Activated T-helper 9 cell treated with anti-CD3 and anti-CD28 coated beads, Interleukin-2, amount 50 U/mL, for 16 hours (primary cell): Measurements from ENCODE around the gene ZNF543.
A peak's percentile ranks its signal among the peaks of the same experiment; 100 is the strongest.
"Not testable (repeated sequence)": the region's sequence is repeated elsewhere in the genome, so short reads cannot be mapped to it uniquely, and the experiment has no call there.

Experiments used
- DNase-seq: peaks from one replicate; pipeline ENCODE4 v3.0.0-alpha.2; 2020; ENCODE audit warnings: low read depth

ZNF543 gene

DNA sequence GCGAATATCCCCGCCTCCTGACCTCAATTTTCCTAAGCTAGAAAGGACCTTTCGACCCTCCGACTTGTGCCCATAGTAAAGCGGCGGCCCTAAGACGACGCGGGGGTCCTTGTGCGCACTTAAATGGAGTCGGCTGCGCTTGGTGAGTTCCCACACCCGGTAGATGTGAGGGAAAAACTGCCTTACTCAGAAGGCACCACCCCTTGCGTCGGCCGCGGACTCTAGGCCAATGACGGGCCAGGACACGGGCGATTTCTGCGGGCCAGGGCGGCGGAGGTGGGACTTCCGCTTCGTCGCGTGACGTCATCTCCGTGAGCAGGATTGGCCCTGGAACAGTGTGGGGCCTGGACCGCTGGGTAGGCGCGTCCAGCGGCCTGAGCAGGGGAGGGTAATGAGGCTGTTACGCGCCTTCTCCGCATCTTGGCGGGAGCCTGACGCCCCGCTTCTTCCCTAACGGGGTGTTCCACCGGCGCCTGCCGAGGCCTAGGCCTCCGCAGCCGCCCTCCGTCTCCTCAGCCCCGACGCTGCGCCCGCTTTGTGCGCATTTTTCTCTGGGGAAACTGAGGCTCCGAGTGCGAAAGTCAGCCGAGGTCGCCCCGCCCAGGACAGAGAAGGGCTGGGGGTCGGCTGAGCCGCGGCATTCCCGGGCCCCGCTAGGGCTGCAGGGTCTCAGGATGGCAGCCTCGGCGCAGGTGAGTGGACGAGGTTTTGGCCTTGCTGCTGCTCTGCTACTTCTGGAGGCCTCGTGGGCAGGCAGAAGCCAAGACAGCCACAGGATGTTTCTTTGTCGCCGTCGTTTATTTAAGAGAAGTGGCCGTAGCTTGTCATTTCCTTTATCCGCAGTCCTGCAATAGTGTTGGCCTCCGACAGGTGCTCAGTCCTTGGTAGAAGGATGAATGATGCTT lies at the start of gene ZNF543:
Gene ZNF543, plus strand, starts transcription at position 293 of the 905 bp plus-strand sequence. Its CDS starts 382 bp downstream, at position 675.
- peak; percentile 84 for DNase-seq

DNA sequence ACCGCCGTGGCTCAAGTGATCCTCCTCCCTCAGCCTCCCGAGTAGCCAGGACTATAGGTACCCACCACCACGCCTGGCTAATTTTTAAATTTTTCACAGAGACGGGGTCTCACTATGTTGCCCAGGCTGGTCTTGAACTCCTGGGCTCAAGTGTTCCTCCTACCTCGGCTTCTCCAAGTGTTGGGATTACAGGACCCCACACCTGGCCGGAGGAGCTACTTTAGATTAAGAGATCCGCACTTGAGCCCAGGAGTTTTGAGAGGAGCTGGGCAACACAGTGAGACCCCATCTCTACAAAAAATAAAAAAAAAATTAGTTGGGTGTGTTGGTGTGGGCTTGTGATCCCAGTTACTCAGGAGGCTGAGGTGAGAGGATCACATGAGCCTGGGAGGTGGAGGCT lies 49.0 kb upstream of the ZNF543 start:
- DNase-seq: no peak

DNA sequence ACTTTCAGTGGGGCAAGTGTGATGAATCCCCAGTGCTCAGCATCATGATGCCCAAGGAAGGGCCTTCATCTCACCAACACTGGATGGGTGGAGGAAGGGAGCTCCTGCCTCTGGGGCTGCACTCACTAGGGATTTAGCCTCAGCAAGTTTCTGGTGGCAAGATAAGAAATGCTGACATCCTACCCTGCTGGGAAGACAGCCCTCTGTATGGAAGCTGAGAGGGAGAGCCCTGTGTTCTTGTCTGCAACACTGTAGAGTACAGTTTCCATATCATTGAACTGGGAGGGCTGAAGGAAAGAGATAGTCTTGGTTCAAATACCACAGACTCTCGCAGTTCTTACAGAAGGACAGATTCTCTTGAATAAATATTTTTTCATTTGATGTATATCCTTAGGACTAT lies 47.3 kb upstream of the ZNF543 start:
- no peak for DNase-seq

DNA sequence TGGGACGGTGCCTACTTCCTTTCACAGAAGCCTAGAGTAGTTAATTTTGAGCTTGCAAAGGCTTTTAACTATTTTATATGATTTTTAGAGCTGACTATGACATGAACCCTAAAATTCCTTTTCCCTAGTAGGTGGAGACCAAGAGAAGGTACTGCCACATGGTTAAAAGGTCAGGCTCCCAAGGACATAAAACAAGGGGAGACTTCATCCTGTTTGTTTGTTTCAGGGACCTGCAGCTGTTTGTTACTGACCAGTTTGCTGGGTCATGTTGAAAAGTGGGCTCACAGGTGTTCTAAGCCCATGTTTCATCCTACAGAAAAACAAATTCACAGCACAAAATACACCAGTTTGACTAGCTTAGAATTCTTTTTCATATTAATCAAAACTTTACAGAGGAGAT lies 43.8 kb upstream of the ZNF543 start:
- DNase-seq: no peak

DNA sequence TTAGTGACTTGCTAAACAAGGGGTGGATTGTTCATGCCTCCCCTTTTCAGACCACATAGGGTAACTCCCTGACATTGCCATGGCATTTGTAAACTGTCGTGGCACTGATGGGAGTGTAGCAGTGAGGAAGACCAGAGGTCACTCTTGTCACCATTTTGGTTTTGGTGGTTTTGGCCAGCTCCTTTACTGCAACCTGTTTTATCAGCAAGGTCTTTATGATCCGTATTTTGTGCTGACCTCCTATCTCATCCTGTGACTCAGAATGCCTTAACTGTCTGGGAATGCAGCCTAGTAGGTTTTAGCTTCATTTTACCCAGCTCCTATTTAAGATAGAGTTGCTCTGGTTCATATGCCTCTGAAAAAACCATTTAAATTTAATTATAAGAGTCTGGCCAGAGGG lies 41.8 kb upstream of the ZNF543 start:
- not testable (repeated sequence) for DNase-seq

DNA sequence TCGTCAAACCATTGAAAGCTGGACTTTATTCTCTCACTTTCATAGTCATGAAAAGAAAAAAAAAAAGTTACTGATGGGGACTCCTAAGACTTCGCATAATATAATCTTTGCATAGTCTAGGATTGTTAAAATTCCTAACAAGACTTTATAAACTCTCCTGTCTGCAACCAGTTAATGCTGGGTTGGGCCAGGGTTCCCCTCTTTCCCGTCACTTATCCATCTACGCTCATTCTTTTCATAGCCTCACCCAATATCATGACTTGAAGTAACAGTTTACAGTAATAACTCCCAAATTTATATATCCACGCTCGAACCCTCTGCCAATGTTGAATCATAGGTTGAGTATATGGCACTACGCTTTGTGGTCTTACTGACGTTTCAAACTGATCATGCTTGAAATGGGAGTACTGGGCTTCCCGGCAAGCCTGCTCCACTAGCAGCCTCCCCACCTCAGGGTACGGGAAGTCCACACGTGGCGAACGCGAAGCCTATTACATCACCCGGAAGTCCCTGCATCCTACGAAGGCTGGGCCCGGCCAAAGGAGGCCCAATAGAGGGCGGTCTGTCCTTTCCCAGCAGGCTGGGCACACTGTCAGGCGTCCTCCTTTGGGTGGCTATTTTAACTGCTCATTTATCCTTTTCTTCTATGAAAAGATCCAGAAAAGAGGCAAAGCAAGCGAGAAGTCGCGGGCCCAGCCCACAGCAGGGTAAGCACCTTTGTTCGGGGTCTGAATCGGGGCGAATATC lies 40.7 kb upstream of the ZNF543 start:
- peak; percentile 72 for DNase-seq

DNA sequence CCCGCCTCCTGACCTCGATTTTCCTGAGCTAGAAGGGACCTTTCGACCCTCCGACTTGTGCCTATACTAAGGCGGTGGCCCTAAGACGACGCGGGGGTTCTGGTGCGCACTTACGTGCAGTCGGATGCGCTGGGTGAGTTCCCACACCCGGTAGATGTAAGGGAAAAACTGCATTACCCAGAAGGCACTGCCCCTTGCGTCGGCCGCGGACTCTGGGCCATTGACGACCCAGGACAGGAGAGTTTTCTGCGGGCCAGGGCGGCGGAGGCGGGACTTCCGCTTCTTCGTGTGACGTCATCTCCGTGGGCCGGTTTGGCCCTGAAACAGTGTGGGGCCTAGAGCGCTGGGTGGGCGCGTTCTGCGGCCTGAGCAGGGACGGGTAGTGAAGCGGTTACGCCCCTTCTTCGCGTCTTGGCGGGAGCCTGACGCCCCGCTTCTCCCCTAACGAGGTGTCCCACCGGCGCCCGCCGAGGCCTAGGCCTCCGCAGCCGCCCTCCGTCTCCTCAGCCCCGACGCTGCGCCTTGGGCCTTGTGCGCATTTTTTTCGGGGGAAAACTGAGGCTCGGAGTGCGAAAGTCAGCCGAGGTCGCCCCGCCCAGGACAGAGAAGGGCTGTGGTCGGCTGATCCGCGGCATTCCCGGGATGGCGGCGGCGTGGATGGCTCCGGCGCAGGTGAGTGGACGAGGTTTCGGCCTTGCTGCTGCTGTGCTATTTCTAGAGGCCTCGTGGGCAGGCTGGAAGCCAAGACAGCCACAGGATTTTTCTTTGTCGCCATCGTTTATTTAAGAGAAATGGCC lies 39.9 kb upstream of the ZNF543 start, which contains the start of gene ZNF460:
Gene ZNF460, plus strand, starts transcription at position 321 of the 797 bp plus-strand sequence. Its CDS starts 322 bp downstream, at position 643.
- DNase-seq: peak; percentile 95

DNA sequence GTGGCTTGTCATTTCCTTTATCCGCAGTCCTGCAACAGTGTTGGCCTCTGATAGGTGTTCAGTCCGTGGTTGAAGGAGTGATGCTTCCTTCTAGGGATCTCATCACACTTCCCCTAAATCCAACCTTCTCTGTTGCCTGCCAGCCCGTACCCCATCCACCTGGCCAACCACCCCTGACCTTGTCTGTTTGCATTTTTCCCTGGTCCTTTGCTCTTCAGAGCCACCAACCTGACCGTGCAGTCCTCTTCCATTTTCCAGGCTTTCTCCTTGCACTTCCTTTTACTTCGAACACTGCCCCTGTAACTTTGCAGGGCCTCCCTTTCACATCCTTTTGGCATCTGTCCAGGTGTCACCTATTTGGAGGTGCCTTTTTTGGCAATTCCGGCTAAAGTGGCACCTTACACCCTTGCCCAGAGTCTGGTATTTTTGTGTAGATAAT lies 39.3 kb upstream of the ZNF543 start:
- DNase-seq: no peak

DNA sequence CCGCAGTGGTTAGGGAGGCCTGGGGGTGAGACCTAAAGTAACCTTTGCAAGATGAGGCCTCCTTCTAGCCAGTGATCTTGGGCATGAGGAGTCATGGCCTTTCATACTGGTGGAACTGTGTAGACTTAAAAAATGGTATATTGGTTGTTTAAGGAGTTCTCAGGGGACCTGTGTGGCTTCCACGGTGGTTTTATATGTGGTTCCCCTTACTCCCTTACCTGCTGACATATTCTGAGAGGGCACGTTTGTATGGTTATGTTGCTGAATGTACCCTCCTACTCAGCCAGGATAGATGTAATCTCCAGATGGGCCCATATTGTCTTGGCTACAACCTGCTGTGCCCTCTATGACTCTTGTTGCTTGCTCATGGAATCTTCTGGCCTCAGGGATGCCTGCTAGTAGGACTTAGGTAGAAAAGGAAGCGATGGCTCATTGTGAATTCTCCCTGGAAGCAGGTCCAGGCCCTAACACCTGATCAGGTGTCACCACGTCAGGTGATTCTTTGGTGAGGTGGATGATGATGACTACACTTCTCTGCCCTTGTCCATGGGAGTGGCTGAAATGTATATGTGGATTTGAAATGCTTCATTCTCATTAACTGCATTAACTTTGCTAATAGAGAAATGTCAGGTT lies 38.1 kb upstream of the ZNF543 start:
- DNase-seq: no peak

DNA sequence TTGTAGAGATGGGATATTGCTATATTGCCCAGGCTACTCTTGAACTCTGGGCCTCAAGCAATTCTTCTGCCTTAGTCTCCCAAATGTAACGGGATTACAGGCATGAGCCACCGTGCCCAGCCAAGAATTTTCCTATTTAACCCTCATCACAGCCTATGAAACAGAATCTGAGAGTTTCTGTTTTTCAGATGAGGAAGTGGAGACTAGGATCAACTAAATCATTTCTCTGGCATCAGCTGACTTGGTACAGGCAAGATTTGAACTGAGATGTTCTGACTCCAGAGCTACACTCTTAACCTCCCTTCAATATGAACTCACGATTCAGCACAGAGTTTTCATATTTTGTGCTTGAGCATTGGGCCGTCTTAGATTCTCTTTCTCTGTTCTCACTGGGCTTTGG lies 31.9 kb upstream of the ZNF543 start:
- DNase-seq: no peak

DNA sequence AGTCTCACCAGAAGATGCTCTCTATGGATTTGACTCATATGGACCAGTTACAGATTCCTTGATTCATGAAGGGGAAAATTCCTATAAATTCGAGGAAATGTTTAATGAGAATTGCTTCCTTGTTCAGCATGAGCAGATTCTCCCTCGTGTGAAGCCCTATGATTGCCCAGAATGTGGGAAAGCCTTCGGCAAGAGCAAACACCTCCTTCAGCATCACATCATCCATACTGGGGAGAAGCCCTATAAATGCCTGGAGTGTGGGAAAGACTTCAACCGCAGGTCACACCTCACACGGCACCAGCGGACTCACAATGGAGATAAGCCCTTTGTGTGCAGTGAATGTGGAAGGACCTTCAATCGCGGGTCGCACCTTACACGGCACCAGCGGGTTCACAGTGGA lies 29.3 kb upstream of the ZNF543 start:
- no peak for DNase-seq

DNA sequence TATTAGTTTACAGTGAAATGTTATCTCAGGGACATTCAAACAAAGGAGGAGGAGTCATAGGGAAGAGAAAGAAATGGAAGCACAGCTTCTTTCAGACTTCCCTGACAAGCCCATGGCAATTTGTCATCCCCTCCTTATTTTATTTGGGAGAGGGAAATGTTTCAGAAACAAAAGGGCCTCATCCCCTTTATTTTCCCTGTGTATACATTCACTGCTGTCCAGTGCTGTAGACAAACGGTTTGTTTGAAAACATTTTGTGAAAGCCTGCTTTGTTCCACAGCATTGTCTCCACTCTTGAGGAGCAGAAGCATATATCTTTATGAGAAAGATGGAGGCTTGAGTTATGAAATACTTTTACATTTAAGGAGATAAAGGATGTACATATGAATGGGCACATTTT lies 27.7 kb upstream of the ZNF543 start:
- DNase-seq: no peak

DNA sequence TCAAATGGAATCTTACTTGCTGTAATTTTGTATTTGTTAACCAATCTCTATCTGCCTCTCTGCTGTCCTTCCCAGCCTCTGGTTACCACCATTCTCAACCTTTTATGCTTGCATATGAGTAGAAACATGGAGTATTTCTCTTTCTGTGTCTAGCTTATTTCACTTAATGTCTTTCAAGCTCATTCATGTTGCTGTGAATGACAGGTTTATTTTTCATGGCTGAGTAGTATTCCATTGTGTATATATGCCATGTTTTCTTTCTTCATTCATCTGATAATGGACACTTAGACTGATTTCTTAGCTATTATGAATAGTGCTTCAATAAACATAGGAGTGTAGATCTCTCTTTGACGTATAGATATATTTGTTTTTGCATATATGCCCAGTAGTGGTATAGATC lies 26.6 kb upstream of the ZNF543 start:
- no peak for DNase-seq

DNA sequence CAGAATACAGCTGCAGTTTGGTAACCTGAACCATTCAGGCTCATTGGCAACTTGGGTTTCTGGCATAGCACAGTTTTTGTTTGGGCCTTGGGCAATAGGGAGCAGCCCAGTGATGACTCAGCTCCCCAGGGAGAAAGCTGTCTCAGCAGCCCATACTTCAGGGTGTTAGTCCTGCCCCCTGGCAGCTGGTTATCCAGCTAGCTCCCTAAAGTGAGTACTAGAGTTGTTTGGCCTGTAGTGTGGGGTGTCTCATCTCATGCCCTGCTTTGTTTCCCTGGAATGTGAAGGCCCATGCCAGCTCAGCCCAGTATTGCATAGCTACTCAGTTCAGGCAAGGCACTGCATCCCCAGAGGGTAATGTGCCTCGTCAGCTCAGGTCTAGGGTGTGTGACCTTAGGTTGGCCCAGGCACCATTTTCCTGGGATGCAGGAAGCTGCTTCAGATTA lies 18.2 kb upstream of the ZNF543 start:
- no peak for DNase-seq

DNA sequence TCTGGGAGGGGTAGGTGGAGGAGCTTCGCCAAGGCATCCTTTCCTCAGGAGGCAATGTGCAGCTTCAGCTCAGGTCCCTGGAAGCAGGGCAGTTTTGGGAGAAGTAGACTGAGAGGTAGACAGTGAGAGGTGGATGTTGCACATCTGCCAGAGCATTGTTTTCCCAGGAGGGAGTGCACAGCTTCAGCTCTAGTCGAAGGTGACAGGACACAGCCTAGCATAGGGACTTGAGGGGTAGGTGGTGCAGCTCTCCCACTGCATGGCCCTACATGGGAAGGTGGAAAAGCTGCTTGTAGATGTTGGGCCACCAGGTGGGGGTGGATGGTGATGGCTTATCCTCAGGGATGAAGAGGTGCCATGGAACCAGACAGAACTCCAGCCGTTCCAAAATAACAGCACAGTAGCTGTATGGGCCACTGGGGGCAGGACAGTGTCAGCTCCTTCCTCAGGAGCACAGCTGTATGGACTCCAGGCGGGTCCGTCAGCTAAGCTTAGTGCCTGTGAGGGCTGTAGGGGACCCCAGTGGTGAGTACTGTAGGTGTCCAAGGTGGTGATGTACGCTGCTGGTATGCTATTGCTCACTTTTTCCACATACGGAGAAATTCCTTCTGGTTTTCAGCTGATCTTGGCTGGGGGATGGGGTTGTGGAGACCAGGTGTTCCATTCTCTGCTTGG lies 17.4 kb upstream of the ZNF543 start:
- no peak for DNase-seq

DNA sequence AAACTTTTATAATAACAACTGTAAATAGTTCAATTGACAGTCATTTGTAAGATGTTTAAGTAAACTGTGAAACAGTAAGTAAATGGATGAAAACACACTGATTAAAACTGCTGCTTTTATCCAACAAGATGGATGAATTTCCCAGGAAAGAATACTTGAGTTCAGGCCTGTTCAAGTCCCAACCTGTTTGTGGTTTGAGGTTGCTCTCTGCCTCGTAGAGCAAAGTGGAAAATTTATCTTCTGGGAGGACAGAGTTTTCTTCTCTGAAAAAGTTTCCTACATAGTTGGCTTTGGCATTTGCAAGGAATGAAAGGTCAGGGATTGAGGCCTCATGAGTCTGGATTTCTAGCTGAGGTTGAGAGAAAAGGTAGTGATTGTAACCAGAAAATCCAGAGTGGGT lies 15.2 kb upstream of the ZNF543 start:
- no peak for DNase-seq

DNA sequence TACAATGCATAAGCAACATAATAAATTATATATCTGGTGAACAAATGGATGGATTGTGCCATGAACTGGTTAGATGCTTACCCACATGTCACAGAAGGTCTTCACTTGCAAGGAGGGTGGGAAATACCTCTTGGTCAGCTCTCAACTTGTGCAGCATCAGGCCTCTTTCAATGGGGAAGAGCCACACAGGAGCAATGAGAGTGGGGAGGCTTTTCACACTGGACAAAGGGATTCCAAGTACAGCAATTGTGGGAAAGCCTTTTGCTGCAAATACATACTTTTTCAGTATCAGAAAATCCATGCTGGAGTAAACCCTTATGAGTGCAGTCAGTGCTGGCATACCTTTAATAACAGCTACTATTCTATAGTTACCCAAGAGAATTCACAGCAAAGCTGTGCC lies 11.8 kb upstream of the ZNF543 start:
- DNase-seq: no peak

DNA sequence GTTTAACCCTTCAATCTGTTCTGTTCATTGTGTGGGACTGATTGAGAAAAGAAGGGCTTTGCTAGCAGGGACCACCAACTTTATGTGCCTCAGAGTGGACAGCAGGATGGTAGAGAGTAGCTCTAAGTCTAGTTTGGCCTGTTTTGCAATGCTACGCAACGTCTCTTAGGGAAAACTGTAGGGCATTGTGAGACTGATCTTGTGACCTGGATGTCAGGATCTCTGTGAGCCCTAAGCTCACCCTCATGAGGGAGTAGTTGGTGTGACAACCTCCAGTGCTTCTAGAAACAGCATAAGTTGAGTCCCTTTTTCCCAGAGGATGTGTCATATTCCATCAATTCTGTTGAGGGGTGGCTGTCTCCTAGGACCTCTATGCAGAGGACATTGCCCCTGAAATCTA lies 9.5 kb upstream of the ZNF543 start:
- no peak for DNase-seq

DNA sequence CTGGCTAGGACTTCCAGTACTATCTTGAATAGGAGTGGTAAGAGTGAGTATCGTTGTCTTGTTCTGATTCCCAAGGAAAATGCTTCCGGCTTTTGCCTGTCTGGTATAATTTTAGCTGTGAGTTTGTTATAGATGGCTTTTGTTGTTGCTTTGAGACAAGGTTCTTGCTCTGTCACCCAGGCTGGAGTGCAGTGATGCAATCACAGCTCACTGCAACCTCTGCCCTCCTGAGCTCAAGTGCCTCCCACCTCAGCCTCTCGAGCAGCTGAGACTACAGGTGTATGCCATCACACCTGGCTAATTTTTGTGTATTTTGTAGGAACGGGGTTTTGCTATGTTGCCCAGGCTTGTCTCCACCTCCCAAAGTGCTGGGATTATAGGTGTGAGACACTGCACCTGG lies 6.1 kb upstream of the ZNF543 start:
- DNase-seq: no peak

DNA sequence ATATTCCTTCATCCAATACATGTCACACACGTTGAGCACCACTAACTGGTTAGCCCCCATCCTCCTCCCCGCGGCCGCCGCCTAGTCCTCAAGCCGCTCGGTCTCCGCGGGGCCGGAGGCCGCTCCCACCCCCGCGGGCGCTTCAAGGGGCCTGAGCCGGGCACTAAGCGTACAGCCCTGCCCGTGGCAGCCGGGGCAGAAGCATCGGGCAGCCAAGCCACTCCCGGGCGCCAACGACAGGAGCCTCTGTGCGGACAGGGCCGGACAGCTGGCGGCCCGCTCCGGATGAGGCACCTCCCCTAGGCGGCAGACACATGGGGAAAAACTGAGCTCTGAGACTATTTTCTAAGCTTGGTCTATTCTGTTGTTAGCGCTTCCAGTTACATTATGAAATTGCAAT lies 2.8 kb upstream of the ZNF543 start:
- DNase-seq: no peak

DNA sequence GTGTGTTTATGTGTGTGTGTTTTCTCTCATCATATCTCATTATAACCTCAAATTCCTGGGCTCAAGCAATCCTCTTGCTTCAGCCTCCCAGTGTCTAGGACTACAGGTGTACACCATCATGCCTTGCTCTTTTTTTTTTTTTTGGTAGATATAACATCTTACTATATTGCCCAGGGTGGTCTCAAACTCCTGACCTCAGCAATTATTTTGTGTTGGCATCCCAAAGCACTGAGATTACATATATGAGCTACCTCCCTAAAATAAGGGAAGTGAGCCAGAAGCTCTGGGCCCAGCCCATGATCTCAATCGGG lies 448 bp upstream of the ZNF543 start:
- no peak for DNase-seq
